NB4 (cell line): ENCODE data around the gene HACD1.
"Not testable (repeated sequence)": the region's sequence is repeated elsewhere in the genome, so short reads cannot be mapped to it uniquely, and the experiment has no call there.

Experiments
- DNase-seq: peaks from one replicate; pipeline ENCODE4 v3.0.0; 2010; ENCODE audit warnings: low read depth
- H3K4me3 ChIP-seq: one replicate; pipeline ENCODE4 v1.5.1; 2011; ENCODE audit warnings: mild to moderate bottlenecking, low read depth, low read length, moderate library complexity
- MYC ChIP-seq: IDR thresholded peaks from 2 replicates; pipeline ENCODE4 v1.6.1; 2011; ENCODE audit warnings: low read depth, low read length
- POLR2A ChIP-seq: IDR thresholded peaks from 2 replicates; pipeline ENCODE4 v1.6.1; 2011; ENCODE audit warnings: mild to moderate bottlenecking; ENCODE audit not compliant: insufficient read length; ENCODE audit errors: extremely low read depth
- TF ChIP-seq, protein P1 (sequence below): IDR thresholded peaks from one replicate; pipeline ENCODE4 v1.5.1; 2012; ENCODE audit warnings: low read depth, low read length
- TF ChIP-seq, protein P2 (sequence below): IDR thresholded peaks from 2 replicates; pipeline ENCODE4 v1.6.1; 2011; ENCODE audit warnings: low read depth, low read length

The HACD1 gene

DNA sequence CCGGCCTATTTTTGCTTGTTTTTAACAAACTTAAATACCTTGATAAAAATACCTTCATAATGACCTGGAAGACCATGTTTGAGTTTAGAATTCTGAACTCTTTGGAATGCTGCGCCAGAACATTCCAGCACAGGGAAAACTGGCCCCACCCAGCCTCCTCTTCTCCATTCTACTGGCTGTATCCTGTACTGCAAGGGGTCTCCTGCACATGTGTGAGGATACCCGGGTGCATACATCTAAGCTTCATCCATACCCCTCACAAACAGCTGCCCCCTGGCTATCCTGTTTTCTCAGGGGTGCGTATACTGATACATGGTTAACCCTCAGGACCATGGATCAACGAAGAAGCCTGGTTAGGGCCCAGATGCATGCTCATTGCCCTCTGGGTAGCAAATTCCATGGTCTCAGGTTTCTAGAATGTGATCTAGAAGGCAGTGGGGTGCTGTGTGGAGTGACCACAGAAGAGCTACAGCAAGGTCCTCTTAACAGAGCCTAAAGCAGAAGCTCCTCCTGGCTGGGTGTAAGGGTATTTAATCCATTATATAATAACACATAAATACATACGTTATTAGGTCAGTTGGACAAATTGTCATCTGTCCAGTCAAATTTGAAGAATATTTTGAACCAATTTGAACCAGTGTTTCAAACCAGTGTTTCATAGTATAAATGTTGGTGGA lies 26.1 kb downstream of the HACD1 start:
- TF ChIP-seq, protein P1, sequence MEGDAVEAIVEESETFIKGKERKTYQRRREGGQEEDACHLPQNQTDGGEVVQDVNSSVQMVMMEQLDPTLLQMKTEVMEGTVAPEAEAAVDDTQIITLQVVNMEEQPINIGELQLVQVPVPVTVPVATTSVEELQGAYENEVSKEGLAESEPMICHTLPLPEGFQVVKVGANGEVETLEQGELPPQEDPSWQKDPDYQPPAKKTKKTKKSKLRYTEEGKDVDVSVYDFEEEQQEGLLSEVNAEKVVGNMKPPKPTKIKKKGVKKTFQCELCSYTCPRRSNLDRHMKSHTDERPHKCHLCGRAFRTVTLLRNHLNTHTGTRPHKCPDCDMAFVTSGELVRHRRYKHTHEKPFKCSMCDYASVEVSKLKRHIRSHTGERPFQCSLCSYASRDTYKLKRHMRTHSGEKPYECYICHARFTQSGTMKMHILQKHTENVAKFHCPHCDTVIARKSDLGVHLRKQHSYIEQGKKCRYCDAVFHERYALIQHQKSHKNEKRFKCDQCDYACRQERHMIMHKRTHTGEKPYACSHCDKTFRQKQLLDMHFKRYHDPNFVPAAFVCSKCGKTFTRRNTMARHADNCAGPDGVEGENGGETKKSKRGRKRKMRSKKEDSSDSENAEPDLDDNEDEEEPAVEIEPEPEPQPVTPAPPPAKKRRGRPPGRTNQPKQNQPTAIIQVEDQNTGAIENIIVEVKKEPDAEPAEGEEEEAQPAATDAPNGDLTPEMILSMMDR, result no peak
- no peak for TF ChIP-seq MYC
- TF ChIP-seq, protein P2, sequence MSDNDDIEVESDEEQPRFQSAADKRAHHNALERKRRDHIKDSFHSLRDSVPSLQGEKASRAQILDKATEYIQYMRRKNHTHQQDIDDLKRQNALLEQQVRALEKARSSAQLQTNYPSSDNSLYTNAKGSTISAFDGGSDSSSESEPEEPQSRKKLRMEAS, result no peak
- TF ChIP-seq POLR2A, result no peak
- H3K4me3 ChIP-seq, result no peak overlapping the region
- no peak for DNase-seq

DNA sequence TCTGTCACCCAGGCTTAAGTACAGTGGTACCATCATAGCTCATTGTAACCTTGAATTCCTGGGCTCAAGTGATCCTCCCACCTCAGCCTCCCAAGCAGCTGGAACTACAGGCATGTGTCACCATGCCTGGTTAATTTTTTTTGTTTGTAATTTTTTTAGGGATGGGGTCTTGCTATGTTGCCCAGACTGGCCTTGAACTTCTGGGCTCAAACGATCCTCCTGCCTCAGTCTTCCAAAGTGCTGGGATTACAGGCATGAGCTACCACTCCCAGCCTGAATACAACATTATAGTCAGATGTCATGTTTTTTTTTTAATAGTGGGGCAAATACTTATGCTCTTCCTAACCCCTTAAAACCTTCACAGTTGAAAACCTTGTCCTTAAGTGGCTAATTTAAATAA lies 27.9 kb downstream of the HACD1 start:
- H3K4me3 ChIP-seq, DNase-seq: not testable (repeated sequence)

DNA sequence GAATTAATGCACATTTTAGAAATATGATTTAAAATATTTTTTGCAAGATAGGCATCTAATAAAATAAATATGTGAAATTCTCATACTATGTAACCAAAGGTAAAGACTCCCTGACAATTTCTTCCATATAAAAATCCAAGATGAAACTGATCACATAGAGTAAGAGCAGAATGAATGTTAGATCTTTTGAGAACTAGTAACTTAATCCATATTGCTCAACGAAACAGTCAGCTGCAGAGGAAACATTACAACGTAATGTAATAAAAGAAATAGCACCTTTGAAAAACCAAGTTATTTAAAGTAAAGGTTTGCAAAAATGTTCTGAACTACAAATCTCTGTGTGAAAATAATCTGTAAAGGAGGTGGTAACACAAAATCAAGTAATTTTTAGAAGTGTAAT lies 28.8 kb downstream of the HACD1 start:
- no peak for TF ChIP-seq MYC
- no peak for TF ChIP-seq POLR2A
- TF ChIP-seq, protein P2, result no peak
- TF ChIP-seq, protein P1, result no peak
- DNase-seq, result no peak
- no peak overlapping the region for H3K4me3 ChIP-seq

DNA sequence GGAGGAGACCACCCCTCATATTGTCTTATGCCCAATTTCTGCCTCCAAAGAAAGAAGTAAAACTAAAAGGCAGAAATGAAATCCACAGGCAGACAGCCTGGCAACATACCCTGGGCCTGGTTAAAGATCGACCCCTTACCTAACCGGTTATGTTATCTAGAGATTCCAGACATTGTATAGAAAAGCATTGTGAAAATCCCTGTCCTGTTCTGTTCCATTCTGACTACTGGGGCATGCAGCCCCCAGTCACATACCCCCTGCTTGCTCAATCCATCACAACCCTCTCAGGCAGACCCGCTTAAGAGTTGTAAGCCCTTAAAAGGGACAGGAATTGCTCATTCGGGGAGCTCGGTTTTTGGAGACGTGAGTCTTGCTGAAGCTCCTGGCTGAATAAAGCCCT lies 29.9 kb downstream of the HACD1 start:
- H3K4me3 ChIP-seq, result not testable (repeated sequence)

DNA sequence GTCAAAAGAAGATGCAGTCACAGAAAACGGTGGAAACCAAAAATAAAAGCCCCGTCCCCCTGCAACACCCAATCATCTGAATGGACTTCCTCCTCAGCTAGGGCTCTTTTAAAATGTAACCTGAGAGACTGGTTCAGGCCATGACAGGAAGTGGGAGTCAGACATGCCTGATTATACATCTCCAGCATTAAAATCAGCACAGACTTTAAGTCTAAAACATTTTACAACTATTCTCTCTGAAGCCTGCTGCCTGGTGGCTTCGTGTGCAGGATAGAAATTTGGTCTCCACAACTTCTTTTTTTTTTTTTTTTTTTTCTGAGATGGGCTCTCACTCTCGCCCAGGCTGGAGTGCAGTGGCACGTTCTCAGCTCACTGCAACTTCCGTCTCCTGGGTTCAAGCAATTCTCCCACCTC lies 30.3 kb downstream of the HACD1 start:
- no peak overlapping the region for H3K4me3 ChIP-seq
- peak; percentile 55 for DNase-seq
- TF ChIP-seq POLR2A (no peak), MYC (no peak)
- TF ChIP-seq, protein P2, result no peak
- TF ChIP-seq, protein P1, result no peak

More for the DNA sequence above, 29.9 kb downstream of the HACD1 start:
- not testable (repeated sequence) for DNase-seq

DNA sequence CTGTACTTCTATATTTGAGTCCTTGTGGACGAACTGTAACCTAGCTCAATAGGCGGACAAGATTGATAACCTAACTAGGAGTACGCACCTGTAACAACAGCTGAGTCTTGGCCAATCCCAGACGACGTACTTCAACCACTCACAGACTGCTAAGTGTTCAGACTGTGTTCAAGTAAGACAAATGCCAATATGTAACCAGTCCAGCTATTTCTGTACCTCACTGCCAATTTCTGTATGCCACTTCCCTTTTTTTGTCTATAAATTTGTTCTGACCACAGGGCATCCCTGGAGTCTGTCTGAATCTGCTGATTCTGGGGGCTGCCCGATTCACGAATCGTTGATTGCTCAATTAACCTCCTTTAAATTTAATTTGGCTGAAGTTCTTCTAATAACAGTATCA lies 32.2 kb downstream of the HACD1 start:
- peak; percentile 67 for DNase-seq
- no peak for TF ChIP-seq POLR2A
- TF ChIP-seq, protein P2, result no peak
- no peak for TF ChIP-seq MYC
- TF ChIP-seq, protein P1, result no peak
- no peak overlapping the region for H3K4me3 ChIP-seq

DNA sequence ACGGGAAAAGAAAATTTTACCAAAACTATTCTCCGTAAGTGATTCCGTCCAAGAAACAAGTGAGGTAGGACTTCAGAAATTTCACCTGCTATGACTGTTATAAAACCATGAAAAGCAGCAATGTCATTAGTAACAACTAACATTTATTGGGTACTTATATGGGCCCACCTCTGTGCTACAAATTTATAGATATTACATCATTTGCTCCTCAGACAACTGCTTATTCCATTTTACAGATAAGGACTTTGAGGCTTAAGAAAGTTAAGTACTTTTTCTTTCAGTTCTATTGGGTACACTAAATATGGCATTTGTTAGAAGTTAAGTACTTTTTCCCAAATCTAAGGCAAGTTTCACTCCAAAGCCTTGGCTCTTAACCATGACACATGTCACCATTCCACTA lies 36.3 kb downstream of the HACD1 start:
- TF ChIP-seq, protein P1, result no peak
- TF ChIP-seq, protein P2, result no peak
- TF ChIP-seq POLR2A, result no peak
- TF ChIP-seq MYC, result no peak
- no peak for DNase-seq

More for the DNA sequence above, 36.3 kb downstream of the HACD1 start:
- no peak overlapping the region for H3K4me3 ChIP-seq
